ENCODE data around the gene RABGAP1L. TPM values are rescaled to one million over a fixed set of nuclear protein-coding genes. Genes with fewer than 3 reads are reported as not detected.
A peak's percentile ranks its signal among the peaks of the same experiment; 100 is the strongest.

The RABGAP1L gene
- total and polyA plus RNA-seq, 2 experiments from 2014 or later: 9.2 to 21.4 TPM

GRCh38 chr1:174217248-174217647, 57.9 kb downstream of the RABGAP1L start:
- H3K4me3 ChIP-seq: no peak overlapping the region
- no peaks in the 10 kb centered on the region for H3K27me3 ChIP-seq
- H3K9me3 ChIP-seq (ENCODE audit: low read depth): no peaks in the 10 kb centered on the region
- DNase-seq (ENCODE audit: low read depth in 1 of 2, low spot score in 1 of 2): no peak
- TF ChIP-seq CTCF (IDR thresholded peaks at IDR 0.05; ENCODE audit: low read depth, low read length): no peak
- H3K4me1 ChIP-seq (ENCODE audit: low read depth): peaks cover 5% of the 10 kb centered on the region
- no peaks in the 10 kb centered on the region for H3K36me3 ChIP-seq
- no peak overlapping the region for H3K27ac ChIP-seq

GRCh38 chr1:174217787-174218574, 58.7 kb downstream of the RABGAP1L start:
- peak; percentile 43 to 58 for DNase-seq (ENCODE audit: low read depth in 1 of 2, low spot score in 1 of 2)
- Histone ChIP-seq H3K9me3 (ENCODE audit: low read depth) (no peaks in the 10 kb centered on the region), H3K27me3 (no peaks in the 10 kb centered on the region), H3K27ac (no peak overlapping the region), H3K4me1 (ENCODE audit: low read depth) (peaks cover 5% of the 10 kb centered on the region), H3K4me3 (no peak overlapping the region), H3K36me3 (no peaks in the 10 kb centered on the region)
- TF ChIP-seq CTCF (IDR thresholded peaks at IDR 0.05; ENCODE audit: low read depth, low read length): peak; percentile 72

GRCh38 chr1:174218983-174219382, 59.7 kb downstream of the RABGAP1L start:
- Histone ChIP-seq H3K27me3 (no peaks in the 10 kb centered on the region), H3K4me3 (no peak overlapping the region), H3K4me1 (ENCODE audit: low read depth) (peaks cover 5% of the 10 kb centered on the region), H3K27ac (no peak overlapping the region), H3K36me3 (no peaks in the 10 kb centered on the region), H3K9me3 (ENCODE audit: low read depth) (no peaks in the 10 kb centered on the region)
- no peak for DNase-seq (ENCODE audit: low read depth in 1 of 2, low spot score in 1 of 2)
- no peak for TF ChIP-seq CTCF (IDR thresholded peaks at IDR 0.05; ENCODE audit: low read depth, low read length)

GRCh38 chr1:174219606-174220370, 60.5 kb downstream of the RABGAP1L start:
- H3K36me3 ChIP-seq: no peaks in the 10 kb centered on the region
- DNase-seq (ENCODE audit: low read depth in 1 of 2, low spot score in 1 of 2): no peak
- H3K27me3 ChIP-seq: no peaks in the 10 kb centered on the region
- peaks cover 5% of the 10 kb centered on the region for H3K4me1 ChIP-seq (ENCODE audit: low read depth)
- no peak overlapping the region for H3K4me3 ChIP-seq
- TF ChIP-seq CTCF (IDR thresholded peaks at IDR 0.05; ENCODE audit: low read depth, low read length): no peak
- H3K9me3 ChIP-seq (ENCODE audit: low read depth): no peaks in the 10 kb centered on the region
- no peak overlapping the region for H3K27ac ChIP-seq

- peaks cover 5% of the 10 kb centered on the region for H3K4me1 ChIP-seq (ENCODE audit: low read depth)
- TF ChIP-seq CTCF (IDR thresholded peaks at IDR 0.05; ENCODE audit: low read depth, low read length): no peak
- no peak overlapping the region for H3K27ac ChIP-seq
- no peaks in the 10 kb centered on the region for H3K36me3 ChIP-seq
- H3K4me3 ChIP-seq: no peak overlapping the region
- H3K9me3 ChIP-seq (ENCODE audit: low read depth): no peaks in the 10 kb centered on the region
- DNase-seq (ENCODE audit: low read depth in 1 of 2, low spot score in 1 of 2): no peak
- no peaks in the 10 kb centered on the region for H3K27me3 ChIP-seq
These were observed 62.4 kb downstream of the RABGAP1L start for GRCh38 chr1:174221681-174222080.

Data from cardiac muscle cell (in vitro differentiated cells and primary cell).